H1 (cell line): Measurements from ENCODE around the gene BUB1B. TPM values are rescaled to one million over a fixed set of nuclear protein-coding genes. Genes with fewer than 3 reads are reported as not detected.

Source experiments
- JUN ChIP-seq: IDR thresholded peaks from 2 replicates; pipeline ENCODE4 v1.6.1; 2011; ENCODE audit warnings: low read depth, mild to moderate bottlenecking, improper control_type of control experiment, low read length
- TBP ChIP-seq: IDR thresholded peaks from 2 replicates; pipeline ENCODE4 v1.6.1; 2011; ENCODE audit warnings: low read depth, low read length, improper control_type of control experiment
- TCF12 ChIP-seq: IDR thresholded peaks from 2 replicates; pipeline ENCODE4 v1.6.1; 2011; ENCODE audit warnings: low read depth, mild to moderate bottlenecking, low read length
- polyA plus RNA-seq, 7 experiments: library from polyadenylated mRNA; depleted of rRNA in 3 of 7; stranded (reverse) in 5 of 7; unstranded in 2 of 7; fragments of >200 nt in 5 of 7; fragments of 200-250 nt in 2 of 7; gene quantifications; 1 replicate in 5 of 7; 2 replicates in 1 of 7; 4 replicates in 1 of 7; pipeline versions ENCODE4 v1.2.1 to v1.2.3, GENCODE V29; 2011 to 2013; ENCODE audit warnings: missing spikeins in 2 of 7, mixed read lengths in 2 of 7
- total RNA-seq: library from RNA; stranded (reverse); fragmentation: NEBNext Ultra II Directional; extraction: Animal tissue kit (Norgen Biotek cat#: 25700); gene quantifications from 2 replicates; pipeline ENCODE4 v1.2.1, GENCODE V29; 2021

Gene BUB1B
- total and polyA plus RNA-seq, 2 of the 8 experiments (the other 6 are each of a cell fraction or from before 2014, with no cell fraction given): 48.9 to 144 TPM

DNA sequence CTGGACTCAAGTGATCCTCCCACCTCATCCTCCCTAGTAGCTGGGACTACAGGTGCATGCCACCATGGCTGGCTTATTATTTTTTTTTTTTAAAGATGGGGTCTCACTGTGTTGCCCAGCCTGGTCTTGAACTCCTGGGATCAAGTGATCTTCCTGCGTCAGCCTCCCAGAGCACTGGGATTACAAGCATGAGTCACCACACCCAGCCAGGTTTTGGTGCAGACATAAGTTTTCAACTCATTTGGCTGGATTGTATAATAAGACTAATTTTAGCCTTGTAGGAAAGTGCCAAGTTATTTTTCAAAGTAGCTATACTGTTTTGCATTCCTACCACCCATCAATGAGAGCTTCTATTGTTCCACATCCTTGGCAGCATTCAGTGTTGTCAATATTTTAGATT is 32.1 kb downstream of the BUB1B start (continued):
- TF ChIP-seq TCF12: no peak
- no peak for TF ChIP-seq TBP
- no peak for TF ChIP-seq JUN
